H1 (cell line): ENCODE measurements around the gene EPHA10. TPM values are rescaled to one million over a fixed set of nuclear protein-coding genes. Genes with fewer than 3 reads are reported as not detected.

Experiments used
- BACH1 ChIP-seq: IDR thresholded peaks from 2 replicates; pipeline ENCODE4 v1.6.1; 2012; ENCODE audit warnings: low read length, improper control_type of control experiment
- CEBPB ChIP-seq: IDR thresholded peaks from 2 replicates; pipeline ENCODE4 v1.6.1; 2012; ENCODE audit warnings: low read depth, low read length
- GTF2F1 ChIP-seq: IDR thresholded peaks from 2 replicates; pipeline ENCODE4 v1.6.1; 2012; ENCODE audit warnings: low read depth, low read length, improper control_type of control experiment, borderline replicate concordance
- TBP ChIP-seq: IDR thresholded peaks from 2 replicates; pipeline ENCODE4 v1.6.1; 2011; ENCODE audit warnings: low read depth, low read length, improper control_type of control experiment
- polyA plus RNA-seq, 7 experiments: library from polyadenylated mRNA; depleted of rRNA in 3 of 7; stranded (reverse) in 5 of 7; unstranded in 2 of 7; fragments of >200 nt in 5 of 7; fragments of 200-250 nt in 2 of 7; gene quantifications; 1 replicate in 5 of 7; 2 replicates in 1 of 7; 4 replicates in 1 of 7; pipeline versions ENCODE4 v1.2.1 to v1.2.3, GENCODE V29; 2011 to 2013; ENCODE audit warnings: missing spikeins in 2 of 7, mixed read lengths in 2 of 7
- total RNA-seq: library from RNA; stranded (reverse); fragmentation: NEBNext Ultra II Directional; extraction: Animal tissue kit (Norgen Biotek cat#: 25700); gene quantifications from 2 replicates; pipeline ENCODE4 v1.2.1, GENCODE V29; 2021
- TF ChIP-seq, protein P1 (sequence below): fragments of 300-600 bp; sonication (generic); IDR thresholded peaks from 2 replicates; pipeline ENCODE4 v1.7.1; 2012; ENCODE audit warnings: low read length, moderate library complexity, mild to moderate bottlenecking, inconsistent platforms; ENCODE audit not compliant: insufficient replicate concordance

The EPHA10 gene
- total and polyA plus RNA-seq, 2 of the 8 experiments (the other 6 are each of a cell fraction or from before 2014, with no cell fraction given): 0.54 to 1.0 TPM

GRCh38 chr1:37741130-37741529 lies 23.8 kb downstream of the EPHA10 start (continued):
- TF ChIP-seq, protein P1, sequence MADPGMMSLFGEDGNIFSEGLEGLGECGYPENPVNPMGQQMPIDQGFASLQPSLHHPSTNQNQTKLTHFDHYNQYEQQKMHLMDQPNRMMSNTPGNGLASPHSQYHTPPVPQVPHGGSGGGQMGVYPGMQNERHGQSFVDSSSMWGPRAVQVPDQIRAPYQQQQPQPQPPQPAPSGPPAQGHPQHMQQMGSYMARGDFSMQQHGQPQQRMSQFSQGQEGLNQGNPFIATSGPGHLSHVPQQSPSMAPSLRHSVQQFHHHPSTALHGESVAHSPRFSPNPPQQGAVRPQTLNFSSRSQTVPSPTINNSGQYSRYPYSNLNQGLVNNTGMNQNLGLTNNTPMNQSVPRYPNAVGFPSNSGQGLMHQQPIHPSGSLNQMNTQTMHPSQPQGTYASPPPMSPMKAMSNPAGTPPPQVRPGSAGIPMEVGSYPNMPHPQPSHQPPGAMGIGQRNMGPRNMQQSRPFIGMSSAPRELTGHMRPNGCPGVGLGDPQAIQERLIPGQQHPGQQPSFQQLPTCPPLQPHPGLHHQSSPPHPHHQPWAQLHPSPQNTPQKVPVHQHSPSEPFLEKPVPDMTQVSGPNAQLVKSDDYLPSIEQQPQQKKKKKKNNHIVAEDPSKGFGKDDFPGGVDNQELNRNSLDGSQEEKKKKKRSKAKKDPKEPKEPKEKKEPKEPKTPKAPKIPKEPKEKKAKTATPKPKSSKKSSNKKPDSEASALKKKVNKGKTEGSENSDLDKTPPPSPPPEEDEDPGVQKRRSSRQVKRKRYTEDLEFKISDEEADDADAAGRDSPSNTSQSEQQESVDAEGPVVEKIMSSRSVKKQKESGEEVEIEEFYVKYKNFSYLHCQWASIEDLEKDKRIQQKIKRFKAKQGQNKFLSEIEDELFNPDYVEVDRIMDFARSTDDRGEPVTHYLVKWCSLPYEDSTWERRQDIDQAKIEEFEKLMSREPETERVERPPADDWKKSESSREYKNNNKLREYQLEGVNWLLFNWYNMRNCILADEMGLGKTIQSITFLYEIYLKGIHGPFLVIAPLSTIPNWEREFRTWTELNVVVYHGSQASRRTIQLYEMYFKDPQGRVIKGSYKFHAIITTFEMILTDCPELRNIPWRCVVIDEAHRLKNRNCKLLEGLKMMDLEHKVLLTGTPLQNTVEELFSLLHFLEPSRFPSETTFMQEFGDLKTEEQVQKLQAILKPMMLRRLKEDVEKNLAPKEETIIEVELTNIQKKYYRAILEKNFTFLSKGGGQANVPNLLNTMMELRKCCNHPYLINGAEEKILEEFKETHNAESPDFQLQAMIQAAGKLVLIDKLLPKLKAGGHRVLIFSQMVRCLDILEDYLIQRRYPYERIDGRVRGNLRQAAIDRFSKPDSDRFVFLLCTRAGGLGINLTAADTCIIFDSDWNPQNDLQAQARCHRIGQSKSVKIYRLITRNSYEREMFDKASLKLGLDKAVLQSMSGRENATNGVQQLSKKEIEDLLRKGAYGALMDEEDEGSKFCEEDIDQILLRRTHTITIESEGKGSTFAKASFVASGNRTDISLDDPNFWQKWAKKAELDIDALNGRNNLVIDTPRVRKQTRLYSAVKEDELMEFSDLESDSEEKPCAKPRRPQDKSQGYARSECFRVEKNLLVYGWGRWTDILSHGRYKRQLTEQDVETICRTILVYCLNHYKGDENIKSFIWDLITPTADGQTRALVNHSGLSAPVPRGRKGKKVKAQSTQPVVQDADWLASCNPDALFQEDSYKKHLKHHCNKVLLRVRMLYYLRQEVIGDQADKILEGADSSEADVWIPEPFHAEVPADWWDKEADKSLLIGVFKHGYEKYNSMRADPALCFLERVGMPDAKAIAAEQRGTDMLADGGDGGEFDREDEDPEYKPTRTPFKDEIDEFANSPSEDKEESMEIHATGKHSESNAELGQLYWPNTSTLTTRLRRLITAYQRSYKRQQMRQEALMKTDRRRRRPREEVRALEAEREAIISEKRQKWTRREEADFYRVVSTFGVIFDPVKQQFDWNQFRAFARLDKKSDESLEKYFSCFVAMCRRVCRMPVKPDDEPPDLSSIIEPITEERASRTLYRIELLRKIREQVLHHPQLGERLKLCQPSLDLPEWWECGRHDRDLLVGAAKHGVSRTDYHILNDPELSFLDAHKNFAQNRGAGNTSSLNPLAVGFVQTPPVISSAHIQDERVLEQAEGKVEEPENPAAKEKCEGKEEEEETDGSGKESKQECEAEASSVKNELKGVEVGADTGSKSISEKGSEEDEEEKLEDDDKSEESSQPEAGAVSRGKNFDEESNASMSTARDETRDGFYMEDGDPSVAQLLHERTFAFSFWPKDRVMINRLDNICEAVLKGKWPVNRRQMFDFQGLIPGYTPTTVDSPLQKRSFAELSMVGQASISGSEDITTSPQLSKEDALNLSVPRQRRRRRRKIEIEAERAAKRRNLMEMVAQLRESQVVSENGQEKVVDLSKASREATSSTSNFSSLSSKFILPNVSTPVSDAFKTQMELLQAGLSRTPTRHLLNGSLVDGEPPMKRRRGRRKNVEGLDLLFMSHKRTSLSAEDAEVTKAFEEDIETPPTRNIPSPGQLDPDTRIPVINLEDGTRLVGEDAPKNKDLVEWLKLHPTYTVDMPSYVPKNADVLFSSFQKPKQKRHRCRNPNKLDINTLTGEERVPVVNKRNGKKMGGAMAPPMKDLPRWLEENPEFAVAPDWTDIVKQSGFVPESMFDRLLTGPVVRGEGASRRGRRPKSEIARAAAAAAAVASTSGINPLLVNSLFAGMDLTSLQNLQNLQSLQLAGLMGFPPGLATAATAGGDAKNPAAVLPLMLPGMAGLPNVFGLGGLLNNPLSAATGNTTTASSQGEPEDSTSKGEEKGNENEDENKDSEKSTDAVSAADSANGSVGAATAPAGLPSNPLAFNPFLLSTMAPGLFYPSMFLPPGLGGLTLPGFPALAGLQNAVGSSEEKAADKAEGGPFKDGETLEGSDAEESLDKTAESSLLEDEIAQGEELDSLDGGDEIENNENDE: no peak
- TF ChIP-seq BACH1 (no peak), GTF2F1 (no peak), CEBPB (no peak), TBP (no peak)
